ENCODE data around the gene IL9.

DNA sequence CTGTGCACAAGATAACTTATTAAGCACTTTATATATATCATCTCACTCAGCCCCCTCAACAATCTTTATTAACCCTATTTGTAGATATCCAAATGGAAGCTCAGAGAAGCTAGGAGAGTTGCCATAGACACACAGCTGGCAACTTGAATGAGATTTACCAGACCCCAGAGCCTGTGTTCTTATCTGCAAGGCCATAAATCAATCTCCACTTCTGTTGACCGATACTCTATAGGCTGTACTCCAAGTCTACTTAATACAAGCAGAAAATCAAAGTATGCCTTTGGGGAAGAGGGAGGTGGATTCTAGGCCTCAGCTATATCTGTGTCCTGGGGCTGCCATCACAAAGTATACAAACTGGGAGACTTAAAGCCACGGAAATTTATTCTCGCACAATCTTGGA is 6.0 kb upstream of the IL9 start:
- TF ChIP-seq YY1 (IDR thresholded peaks at IDR 0.05; ENCODE audit: insufficient read depth, insufficient read length): no peak
- no peak for TF ChIP-seq ZNF274 (IDR thresholded peaks at IDR 0.05; ENCODE audit: low read depth, low read length)

Measured in NT2/D1 (cell line).